ENCODE measurements around the gene ACTR10.

ACTR10 gene

GRCh38 chr14:58265401-58265800, 65.5 kb downstream of the ACTR10 start:
- H3K4me3 ChIP-seq (ENCODE audit: low read depth, low read length): no peak overlapping the region
- TF ChIP-seq, protein P1, sequence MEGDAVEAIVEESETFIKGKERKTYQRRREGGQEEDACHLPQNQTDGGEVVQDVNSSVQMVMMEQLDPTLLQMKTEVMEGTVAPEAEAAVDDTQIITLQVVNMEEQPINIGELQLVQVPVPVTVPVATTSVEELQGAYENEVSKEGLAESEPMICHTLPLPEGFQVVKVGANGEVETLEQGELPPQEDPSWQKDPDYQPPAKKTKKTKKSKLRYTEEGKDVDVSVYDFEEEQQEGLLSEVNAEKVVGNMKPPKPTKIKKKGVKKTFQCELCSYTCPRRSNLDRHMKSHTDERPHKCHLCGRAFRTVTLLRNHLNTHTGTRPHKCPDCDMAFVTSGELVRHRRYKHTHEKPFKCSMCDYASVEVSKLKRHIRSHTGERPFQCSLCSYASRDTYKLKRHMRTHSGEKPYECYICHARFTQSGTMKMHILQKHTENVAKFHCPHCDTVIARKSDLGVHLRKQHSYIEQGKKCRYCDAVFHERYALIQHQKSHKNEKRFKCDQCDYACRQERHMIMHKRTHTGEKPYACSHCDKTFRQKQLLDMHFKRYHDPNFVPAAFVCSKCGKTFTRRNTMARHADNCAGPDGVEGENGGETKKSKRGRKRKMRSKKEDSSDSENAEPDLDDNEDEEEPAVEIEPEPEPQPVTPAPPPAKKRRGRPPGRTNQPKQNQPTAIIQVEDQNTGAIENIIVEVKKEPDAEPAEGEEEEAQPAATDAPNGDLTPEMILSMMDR (IDR thresholded peaks at IDR 0.05; ENCODE audit: low read depth, low read length, missing control alignments): no peak
- in situ Hi-C loops (cut with HindIII; ENCODE audit: low sequenced_read_pairs): no loop called here
- no peak for DNase-seq (ENCODE audit: low read depth)

- in situ Hi-C loops (cut with HindIII; ENCODE audit: low sequenced_read_pairs): no loop called here
- no peak overlapping the region for H3K4me3 ChIP-seq (ENCODE audit: low read depth, low read length)
- DNase-seq (ENCODE audit: low read depth): no peak
- TF ChIP-seq, protein P1 (IDR thresholded peaks at IDR 0.05; ENCODE audit: low read depth, low read length, missing control alignments): no peak
These were observed 70.7 kb downstream of the ACTR10 start for GRCh38 chr14:58270628-58271027.

- TF ChIP-seq, protein P1 (IDR thresholded peaks at IDR 0.05; ENCODE audit: low read depth, low read length, missing control alignments): peak; percentile 25
- peak; percentile 34 for DNase-seq (ENCODE audit: low read depth)
- in situ Hi-C loops (cut with HindIII; ENCODE audit: low sequenced_read_pairs): no loop called here
- H3K4me3 ChIP-seq (ENCODE audit: low read depth, low read length): no peak overlapping the region
These were observed 72.8 kb downstream of the ACTR10 start for GRCh38 chr14:58272588-58273372.

DNA sequence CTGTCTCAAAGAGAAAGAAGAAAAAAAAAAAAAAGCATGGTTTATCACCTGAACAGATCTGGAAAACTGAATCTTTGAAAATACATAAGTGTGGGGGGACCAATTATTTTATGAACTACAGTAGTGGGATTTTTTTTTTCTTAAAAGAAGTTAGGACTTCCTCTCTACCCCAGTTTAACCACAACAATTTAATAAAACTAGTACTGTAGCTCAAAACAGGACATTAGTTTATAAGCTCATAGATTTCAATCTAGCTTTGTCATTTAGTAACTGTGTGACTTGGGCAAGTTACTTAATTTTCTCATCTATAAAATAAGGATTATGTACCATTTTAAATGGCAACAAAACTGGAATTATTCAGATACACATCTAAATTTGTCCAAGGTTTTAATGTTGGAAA, 74.9 kb downstream of the ACTR10 start:
- no peak for DNase-seq (ENCODE audit: low read depth)
- no peak overlapping the region for H3K4me3 ChIP-seq (ENCODE audit: low read depth, low read length)
- TF ChIP-seq, protein P1 (IDR thresholded peaks at IDR 0.05; ENCODE audit: low read depth, low read length, missing control alignments): no peak
- in situ Hi-C loops (cut with HindIII; ENCODE audit: low sequenced_read_pairs): no loop called here

DNA sequence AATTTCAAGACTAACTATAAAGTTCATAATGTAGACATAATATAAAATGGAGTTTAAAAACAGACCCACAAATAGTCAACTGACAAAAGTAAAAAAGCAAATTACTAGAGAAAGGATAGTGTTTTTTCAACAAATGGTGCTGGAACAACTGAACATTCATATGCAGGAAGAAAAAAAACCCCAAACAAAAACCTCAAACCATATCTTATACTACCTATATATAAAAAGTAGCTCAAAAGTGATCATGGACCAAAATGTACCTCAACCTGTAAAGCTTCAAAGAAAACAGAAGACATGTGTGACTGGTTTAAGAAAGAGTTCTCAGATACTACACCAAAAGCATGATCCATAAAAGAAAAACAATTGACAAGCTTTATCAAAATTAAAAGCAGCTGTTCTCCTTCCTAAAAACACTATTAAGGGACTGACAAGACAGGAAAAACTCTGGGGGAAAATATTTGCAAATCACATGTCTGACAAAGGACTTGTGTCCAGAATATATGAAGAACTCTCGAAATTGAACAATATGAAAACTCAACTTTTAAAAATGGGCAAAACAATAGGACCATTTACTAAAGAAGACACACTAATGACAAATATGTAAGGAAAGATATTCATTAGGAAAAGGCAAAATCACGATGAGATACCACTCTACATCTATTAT, 75.7 kb downstream of the ACTR10 start:
- in situ Hi-C loops (cut with HindIII; ENCODE audit: low sequenced_read_pairs): no loop called here
- DNase-seq (ENCODE audit: low read depth): no peak
- no peak overlapping the region for H3K4me3 ChIP-seq (ENCODE audit: low read depth, low read length)
- TF ChIP-seq, protein P1 (IDR thresholded peaks at IDR 0.05; ENCODE audit: low read depth, low read length, missing control alignments): no peak

DNA sequence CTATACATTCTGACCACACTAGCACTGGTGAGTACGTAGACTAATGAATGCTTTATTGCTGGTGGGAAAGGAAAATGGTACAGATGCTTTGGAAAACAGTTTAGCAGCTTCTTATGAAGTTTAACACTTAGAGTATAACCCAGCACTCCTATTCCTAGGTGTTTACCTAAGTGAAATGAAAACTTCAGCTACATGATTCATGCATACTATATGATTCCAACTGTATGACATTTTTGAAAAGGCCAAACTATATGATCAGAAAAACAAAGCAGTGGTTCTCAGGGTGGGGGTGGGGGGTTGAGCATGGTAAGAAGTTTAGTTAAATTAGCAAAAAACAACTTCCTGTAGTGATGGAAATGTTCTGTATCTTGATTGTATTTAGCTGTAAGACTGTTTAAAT, 76.3 kb downstream of the ACTR10 start:
- TF ChIP-seq, protein P1 (IDR thresholded peaks at IDR 0.05; ENCODE audit: low read depth, low read length, missing control alignments): no peak
- in situ Hi-C loops (cut with HindIII; ENCODE audit: low sequenced_read_pairs): no loop called here
- no peak overlapping the region for H3K4me3 ChIP-seq (ENCODE audit: low read depth, low read length)
- no peak for DNase-seq (ENCODE audit: low read depth)
